Ishikawa (cell line): Measurements from ENCODE around the gene SDR39U1.

Experiments used
- CEBPB ChIP-seq: IDR thresholded peaks from 2 replicates; pipeline ENCODE4 v1.6.1; 2012
- CREB1 ChIP-seq: IDR thresholded peaks from 2 replicates; pipeline ENCODE4 v1.6.1; 2012; ENCODE audit warnings: low read depth
- EGR1 ChIP-seq: IDR thresholded peaks from 2 replicates; pipeline ENCODE4 v1.6.1; 2012
- EP300 ChIP-seq: IDR thresholded peaks from 2 replicates; pipeline ENCODE4 v1.6.1; 2012; ENCODE audit warnings: borderline replicate concordance
- FOXM1 ChIP-seq: IDR thresholded peaks from 2 replicates; pipeline ENCODE4 v1.6.1; 2012; ENCODE audit warnings: low read depth, borderline replicate concordance
- NFIC ChIP-seq: IDR thresholded peaks from 2 replicates; pipeline ENCODE4 v1.6.1; 2012
- RAD21 ChIP-seq: IDR thresholded peaks from 2 replicates; pipeline ENCODE4 v1.6.1; 2012; ENCODE audit warnings: low read depth
- TAF1 ChIP-seq: IDR thresholded peaks from 2 replicates; pipeline ENCODE4 v1.6.1; 2012; ENCODE audit warnings: low read depth, mild to moderate bottlenecking
- TCF12 ChIP-seq: IDR thresholded peaks from 2 replicates; pipeline ENCODE4 v1.6.1; 2012; ENCODE audit warnings: low read depth
- TEAD4 ChIP-seq: IDR thresholded peaks from 2 replicates; pipeline ENCODE4 v1.6.1; 2012
- YY1 ChIP-seq: IDR thresholded peaks from 2 replicates; pipeline ENCODE4 v1.6.1; 2012; ENCODE audit warnings: low read depth
- TF ChIP-seq, protein P1 (sequence below): IDR thresholded peaks from 2 replicates; pipeline ENCODE4 v1.6.1; 2012; ENCODE audit warnings: low read depth, mild to moderate bottlenecking
- TF ChIP-seq, protein P2 (sequence below): IDR thresholded peaks from 2 replicates; pipeline ENCODE4 v1.6.1; 2012
- TF ChIP-seq, protein P3 (sequence below): IDR thresholded peaks from 2 replicates; pipeline ENCODE4 v1.6.1; 2012

DNA sequence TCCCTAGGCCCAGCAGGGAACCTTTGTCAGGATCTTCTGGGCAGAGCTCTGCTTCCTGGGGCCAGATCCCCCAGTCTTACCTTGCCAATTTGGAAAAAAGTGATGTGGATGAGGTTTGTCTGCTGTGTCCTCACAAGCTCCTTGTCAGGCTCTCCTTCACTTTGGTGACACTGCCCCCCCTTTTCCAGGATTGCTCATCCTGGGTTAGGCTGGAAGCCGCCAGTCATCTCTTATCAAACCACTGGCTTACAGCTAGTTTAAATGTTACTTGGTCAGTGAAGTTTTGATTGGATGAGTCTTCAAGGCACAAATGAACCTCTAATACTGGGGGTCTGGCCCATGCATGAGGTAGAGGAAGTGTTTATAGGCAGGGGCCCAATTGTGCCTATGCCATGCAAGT lies 28.5 kb downstream of the SDR39U1 start:
- TF ChIP-seq NFIC = no peak
- no peak for TF ChIP-seq TAF1
- no peak for TF ChIP-seq RAD21
- no peak for TF ChIP-seq CEBPB
- TF ChIP-seq CREB1 = no peak
- no peak for TF ChIP-seq EP300
- TF ChIP-seq, protein P1, sequence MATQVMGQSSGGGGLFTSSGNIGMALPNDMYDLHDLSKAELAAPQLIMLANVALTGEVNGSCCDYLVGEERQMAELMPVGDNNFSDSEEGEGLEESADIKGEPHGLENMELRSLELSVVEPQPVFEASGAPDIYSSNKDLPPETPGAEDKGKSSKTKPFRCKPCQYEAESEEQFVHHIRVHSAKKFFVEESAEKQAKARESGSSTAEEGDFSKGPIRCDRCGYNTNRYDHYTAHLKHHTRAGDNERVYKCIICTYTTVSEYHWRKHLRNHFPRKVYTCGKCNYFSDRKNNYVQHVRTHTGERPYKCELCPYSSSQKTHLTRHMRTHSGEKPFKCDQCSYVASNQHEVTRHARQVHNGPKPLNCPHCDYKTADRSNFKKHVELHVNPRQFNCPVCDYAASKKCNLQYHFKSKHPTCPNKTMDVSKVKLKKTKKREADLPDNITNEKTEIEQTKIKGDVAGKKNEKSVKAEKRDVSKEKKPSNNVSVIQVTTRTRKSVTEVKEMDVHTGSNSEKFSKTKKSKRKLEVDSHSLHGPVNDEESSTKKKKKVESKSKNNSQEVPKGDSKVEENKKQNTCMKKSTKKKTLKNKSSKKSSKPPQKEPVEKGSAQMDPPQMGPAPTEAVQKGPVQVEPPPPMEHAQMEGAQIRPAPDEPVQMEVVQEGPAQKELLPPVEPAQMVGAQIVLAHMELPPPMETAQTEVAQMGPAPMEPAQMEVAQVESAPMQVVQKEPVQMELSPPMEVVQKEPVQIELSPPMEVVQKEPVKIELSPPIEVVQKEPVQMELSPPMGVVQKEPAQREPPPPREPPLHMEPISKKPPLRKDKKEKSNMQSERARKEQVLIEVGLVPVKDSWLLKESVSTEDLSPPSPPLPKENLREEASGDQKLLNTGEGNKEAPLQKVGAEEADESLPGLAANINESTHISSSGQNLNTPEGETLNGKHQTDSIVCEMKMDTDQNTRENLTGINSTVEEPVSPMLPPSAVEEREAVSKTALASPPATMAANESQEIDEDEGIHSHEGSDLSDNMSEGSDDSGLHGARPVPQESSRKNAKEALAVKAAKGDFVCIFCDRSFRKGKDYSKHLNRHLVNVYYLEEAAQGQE = no peak
- TF ChIP-seq TEAD4 = no peak
- TF ChIP-seq YY1 = no peak
- TF ChIP-seq, protein P2, sequence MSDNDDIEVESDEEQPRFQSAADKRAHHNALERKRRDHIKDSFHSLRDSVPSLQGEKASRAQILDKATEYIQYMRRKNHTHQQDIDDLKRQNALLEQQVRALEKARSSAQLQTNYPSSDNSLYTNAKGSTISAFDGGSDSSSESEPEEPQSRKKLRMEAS = no peak
- TF ChIP-seq EGR1 = no peak
- TF ChIP-seq FOXM1 = no peak
- TF ChIP-seq, protein P3, sequence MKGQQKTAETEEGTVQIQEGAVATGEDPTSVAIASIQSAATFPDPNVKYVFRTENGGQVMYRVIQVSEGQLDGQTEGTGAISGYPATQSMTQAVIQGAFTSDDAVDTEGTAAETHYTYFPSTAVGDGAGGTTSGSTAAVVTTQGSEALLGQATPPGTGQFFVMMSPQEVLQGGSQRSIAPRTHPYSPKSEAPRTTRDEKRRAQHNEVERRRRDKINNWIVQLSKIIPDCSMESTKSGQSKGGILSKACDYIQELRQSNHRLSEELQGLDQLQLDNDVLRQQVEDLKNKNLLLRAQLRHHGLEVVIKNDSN = no peak
- no peak for TF ChIP-seq TCF12
